ENCODE measurements around the gene NTN1.

The NTN1 gene

DNA sequence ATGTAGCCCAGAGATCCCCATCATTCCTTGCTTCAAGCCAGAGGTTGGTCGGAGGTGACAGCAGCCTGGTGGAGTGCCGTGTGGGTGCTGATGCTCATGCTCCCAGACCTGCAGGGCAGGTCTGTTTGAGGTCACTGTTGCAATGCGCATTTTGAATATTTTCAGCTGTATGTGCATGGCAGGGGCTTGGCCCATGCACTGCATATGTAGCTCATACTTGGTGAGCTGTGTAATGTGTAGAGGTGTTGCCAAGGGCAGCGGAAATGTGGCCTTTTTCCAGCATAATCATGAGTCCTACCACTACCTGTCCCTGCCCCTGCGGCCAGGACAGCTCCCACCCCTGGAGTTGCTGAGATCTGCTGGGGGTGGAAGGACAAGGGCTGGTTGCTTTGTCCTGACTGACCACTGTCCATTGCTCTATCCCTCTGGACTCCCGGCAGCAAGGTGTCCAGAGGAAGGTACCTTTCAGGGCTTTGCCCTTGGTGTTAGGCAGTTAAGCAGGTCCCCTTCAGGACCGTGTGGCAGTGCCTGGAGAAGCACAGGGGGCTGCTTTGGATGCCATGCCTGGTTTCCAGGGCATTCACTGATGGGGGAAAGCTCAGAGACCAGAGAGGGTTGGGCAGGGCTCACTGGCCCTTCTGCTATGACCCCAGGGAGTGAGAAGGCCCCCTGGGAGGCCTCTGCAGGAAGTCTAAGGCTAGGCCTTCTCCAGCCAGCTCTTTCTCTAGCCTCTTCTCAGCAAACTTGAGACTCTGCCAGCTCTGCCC lies 215.2 kb downstream of the NTN1 start:
- DNase-seq: no peak

DNA sequence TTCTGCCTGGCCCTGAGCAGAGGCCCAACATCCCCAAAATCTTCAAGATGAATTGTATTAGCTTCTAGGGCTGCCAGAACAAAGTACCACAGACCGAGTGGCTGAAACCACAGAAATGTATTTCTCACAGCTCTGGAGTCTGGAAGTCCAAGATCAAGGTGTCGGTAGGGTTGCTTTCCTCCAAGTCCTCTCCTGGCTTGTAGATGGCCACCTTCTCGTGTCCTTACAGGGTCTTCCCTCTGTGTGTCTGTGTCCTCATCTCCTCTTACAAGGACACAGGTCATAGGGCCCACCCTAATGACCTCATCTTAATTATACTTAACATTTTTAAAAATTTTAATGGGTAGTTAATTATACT lies 215.7 kb downstream of the NTN1 start:
- DNase-seq: no peak

DNA sequence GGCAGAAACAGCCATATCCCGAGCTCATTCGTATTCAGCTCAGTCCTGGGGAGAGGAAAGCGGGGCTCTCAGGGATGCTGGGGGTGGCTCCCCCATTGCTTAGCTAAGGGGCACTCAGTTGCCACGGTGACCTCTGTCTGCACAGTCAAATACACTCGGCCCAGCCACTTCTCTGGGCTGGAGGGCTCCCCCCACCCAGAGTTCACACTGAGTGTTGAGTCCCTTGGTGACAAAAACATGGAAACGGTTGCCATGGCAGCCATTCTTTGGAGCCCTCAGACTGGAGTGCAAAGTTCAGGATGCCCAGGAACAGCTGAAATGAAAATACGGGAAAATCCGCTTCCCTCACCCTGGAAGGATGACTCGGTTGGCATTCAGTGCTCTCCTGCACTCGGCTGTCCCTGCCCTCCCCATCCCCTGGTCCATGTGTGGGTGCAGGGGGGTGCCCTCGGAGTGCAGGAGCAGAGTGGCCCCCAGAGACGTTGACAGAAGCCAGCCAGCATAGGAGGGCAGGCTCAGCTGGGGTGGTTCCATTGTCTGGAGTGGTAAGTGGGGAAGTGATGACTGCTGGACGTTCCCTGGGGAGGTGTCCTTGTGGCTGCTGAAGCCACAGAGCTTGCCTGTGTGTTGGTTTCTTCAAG lies 216.5 kb downstream of the NTN1 start:
- DNase-seq: no peak

DNA sequence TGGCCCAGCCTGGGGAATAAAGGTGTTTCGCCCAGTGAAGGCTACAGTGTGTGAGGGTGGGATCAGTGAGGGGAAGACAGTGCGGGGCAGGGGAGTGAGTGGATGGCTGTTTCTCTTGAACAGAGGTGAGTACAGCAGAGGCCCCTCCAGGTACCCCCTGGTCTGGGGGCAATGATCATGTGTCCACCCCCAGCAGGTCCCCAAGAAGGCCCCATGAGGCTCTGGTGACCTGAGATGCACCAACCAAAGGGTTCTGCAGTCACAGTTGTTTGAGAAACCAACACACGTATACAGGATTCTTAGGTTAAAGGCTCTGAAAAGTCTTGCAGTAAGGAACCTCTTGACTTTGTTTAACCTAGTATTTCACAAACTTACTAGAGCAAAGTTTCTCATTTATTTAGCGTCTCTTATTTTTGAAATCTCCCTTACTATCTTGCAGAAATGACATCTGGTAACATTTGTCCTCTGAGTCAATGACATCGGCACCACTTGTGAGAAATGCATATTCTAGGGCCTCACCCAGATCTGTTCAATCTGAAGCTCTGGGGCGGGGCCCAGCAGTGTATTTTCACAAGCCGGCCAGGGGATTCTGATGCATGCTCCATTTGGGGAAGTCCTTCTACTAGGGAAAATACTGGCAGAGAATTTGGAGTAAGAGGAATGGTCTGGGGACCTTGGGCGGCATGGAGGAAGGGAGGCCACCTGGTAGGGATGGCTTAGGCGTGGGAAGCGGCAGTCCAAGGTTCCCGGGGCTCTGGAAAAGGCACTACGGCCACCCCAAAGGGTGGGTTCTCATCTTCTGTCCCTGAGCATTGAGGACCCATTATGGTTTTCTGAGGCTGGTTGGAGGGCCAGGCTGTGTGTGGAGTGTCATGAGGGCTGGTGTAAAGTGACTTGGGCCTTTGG lies 217.3 kb downstream of the NTN1 start:
- DNase-seq: no peak

DNA sequence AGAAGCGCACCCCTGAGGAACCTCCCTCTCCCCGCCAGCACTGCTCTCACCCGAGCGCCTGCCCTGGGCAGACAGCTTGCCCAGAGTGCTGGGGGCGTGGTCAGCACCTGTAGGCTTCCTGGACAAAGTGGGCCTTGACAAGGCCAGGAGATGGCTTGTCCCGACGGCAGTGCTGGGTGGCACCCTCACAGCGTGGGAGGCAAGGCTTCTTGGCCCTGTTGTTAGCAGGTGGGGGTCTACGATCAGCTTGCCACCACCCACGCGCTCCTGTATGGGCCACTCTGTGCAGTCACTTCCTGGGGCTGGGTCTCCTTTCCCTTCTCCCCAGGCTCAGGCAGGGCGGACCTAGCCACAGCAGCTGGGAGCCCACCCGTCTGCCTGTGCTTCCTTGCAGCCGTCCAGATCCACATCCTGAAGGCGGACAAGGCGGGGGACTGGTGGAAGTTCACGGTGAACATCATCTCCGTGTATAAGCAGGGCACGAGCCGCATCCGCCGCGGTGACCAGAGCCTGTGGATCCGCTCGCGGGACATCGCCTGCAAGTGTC lies 218.0 kb downstream of the NTN1 start:
- no peak for DNase-seq

DNA sequence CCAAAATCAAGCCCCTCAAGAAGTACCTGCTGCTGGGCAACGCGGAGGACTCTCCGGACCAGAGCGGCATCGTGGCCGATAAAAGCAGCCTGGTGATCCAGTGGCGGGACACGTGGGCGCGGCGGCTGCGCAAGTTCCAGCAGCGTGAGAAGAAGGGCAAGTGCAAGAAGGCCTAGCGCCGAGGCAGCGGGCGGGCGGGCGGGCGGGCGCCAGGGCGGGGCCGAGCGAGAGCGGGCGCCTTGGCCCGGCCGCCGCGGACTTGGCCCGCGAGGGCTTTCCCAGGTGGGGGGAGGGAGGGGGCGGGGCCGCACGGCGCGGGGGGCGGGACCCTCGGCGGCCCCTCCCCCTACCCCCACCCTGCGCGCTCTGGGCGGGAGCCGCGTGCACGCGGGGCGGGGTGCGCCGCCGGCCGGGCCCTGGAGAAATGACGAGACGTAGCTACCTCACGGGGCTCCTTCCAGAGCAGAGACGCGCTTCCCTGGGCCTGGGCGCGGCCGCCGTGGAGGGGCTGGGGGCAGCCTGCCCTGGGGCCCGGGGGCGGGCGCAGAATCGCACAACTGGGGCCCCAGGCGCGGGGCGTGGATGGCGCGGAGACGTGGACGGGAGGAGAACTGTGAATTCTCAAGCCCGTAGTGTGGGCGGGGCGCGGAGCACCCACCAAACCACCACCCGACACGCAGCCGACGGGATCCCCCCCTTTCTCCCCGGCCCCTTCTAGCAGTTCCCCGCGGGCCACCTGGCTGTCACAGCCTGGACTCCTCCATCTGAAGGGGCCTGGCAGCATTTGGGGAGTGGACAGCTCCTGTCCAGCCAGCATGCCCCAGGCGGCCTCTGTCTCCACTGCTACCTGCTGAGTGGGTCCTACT lies 218.7 kb downstream of the NTN1 start:
- peak; percentile 72 for DNase-seq

DNA sequence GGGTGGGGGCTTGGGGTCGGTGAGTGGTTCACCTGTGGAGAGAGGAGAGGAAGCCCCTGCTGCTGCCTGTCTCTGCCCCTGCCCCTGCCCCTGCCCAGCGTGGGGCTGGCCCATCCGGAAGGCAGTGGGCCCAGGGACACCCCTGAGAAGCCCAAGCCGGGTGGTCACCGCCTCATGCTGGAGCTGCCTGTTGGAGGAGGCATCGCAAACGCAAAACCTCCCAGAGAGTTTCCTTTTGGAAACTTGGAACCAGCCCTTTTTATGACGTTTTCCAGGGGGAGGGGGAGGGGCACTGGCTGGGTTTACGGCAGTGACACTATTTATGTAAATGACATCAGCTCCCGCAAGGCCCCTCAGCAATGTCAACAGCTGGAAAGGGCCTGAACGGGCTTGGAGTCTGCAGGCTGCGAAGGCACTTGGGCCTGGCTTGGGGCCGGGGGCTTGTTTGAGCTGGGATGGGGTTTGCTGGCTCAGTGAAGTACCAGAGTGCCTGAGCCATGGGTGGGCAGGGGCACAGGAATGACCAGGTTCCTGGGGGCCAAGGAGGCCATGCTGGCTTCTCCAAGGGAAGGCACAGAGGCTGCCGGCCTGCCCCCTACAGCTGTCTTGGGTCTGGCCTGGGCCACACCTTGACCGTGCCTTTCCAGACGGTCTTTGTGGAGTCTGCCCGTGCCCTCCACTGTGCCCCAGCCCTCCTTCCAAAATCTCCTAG lies 219.5 kb downstream of the NTN1 start:
- DNase-seq: no peak

DNA sequence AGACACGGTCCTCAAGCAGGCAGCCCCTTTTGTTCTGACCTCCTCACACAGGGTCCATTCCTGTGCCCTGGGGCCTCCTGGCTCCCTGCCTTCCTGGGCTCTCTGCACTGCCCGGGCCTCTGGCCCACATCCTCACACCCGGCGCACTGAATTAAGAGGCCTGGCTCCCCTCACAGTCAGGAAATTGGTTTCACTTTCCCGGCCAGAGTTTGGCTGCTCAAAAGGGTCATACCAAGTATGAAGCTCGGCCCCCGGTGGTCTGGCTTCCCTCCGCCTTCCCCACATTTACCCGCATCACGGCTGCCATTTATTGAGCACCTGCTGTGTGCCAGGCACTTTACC lies 220.0 kb downstream of the NTN1 start:
- no peak for DNase-seq

GRCh38 chr17:9241774-9242496 lies 220.6 kb downstream of the NTN1 start:
- DNase-seq: no peak

DNA sequence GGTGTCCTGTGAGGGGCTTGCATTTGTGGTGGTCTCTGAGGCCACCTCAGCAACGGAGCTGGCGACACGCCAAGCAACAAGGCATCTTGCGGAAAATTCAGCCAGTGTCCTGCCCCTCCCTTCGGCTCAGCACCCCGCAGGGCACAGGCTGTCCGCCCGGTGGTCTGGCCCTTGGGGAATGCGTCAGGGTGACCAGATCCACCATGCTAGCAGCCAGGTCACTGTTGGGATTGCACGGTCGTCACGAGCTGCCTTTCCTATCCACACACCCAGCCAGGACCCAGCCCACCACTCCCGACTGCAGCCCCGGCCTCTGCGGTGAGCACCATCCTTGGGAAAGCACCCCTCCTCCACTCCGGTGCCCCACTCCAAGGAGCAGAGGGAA lies 221.2 kb downstream of the NTN1 start:
- no peak for DNase-seq

DNA sequence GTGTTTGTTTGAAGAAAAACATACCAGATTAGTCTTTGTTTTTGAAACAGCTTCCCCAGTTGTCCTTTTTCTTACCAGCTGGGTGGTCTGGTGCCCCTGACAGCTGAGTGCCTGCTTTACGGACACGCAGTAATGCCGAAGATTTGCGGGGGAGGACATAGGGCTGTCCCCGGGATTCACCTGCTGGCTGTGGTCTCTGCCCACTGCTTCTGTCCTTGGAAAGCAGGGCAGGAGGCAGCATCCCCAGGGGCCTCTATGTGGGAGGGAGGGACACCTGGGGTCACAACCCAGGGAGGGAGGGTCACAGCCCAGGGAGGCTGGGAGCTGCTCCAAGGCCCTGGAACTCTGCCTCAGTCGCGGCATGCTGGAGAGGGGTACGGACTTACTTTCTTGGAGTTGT lies 221.7 kb downstream of the NTN1 start:
- no peak for DNase-seq

DNA sequence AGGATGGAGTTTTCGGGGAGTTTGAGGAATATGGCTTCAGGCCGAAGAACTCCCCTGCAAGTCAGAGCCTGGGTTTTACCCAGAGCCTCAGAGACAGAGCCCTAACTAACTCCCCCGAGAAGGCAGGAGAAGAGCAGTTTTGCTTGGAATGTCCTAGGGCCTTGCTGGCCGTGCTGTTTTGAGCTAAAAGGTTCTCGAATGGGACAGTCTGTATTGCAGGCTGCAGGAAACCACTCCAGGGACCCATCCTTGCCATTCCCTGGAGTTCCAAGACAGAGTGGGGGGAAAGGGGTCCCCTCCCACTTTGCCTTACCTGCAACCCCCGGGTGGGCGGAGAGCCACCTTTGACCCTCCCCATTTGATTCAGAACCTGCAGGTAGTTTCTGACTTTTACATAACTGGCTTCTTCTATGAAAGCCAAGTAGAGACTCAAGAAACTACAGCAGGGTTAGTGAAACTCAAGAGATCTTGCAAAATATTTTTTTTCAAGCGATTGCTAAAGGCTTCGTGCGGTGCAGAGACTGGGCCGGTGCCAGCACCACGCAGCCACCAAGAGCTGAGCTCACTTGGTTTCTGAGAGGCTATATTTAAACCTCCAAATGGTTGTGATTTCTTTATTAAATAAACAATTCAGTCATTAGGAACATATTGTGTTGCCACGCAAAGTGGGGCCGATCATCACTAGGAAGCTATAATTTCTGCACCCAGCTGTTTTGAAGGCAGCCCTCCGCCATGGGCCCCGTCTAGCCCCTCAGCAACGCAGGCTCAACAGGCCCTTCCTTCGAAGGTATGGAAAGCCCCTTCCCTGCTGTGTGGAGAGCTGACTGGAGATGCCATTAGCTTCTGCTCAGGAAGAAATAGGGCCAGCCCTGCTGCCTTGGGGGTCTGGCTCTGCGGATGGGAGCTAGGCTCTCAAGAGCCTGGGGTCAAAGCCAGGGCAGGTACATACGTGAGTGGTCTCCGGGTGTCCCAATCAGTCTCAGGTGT lies 223.0 kb downstream of the NTN1 start:
- DNase-seq: no peak

GRCh38 chr17:9247401-9247938 lies 226.2 kb downstream of the NTN1 start:
- no peak for DNase-seq

DNA sequence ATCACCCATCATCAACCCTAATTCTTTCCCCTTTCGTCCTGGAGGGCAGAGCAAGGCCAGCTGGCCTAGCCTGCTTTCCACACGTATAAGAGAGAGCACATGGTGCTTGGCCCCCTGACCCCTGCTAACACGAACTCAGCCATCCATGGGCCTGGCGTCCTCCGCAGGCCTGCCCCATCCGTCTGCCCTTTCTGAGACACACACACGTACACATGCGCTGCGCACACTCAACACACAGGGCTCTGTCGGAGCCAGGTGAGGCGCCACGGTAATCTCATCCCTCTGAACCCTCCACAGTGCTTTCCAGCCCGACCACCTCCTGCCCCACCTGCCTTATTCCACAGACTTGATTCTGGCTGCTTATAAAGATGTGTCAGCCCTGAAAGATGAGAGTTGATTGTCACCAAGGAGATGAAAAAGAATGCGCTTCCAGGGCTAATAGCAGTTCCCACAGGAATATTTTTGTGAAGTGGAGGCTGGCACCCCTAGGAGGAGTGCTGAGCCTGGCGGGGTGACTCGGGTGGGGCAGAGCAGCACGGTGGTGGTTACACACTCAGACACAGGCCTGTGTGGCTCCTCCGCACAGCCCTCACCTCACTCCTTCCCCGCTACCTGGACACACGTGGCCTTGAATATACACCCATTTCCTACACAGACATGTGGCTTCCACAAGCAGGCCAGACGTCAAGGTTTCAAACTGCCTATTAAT lies 228.1 kb downstream of the NTN1 start:
- no peak for DNase-seq

GRCh38 chr17:9251273-9251672 lies 230.0 kb downstream of the NTN1 start:
- no peak for DNase-seq

DNA sequence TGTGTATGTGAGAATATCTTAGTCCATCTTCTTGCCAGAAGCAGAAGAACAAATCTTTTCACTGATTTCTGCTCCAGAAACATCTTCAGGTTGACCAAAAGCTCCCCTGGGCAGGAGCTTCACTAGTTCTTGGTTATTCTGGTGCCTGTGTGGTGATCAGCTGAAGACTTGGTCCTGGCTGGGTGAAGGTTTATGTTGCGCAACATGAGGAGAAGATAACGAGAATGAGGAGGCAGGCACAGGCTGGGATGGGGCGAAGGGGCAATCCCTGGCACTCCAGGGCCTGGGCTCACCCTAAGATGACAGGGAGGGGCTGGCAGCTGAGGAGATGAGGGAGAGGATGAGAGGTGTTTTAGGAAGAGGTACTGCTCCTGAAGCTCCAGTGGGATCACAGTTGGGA lies 232.0 kb downstream of the NTN1 start:
- no peak for DNase-seq

DNA sequence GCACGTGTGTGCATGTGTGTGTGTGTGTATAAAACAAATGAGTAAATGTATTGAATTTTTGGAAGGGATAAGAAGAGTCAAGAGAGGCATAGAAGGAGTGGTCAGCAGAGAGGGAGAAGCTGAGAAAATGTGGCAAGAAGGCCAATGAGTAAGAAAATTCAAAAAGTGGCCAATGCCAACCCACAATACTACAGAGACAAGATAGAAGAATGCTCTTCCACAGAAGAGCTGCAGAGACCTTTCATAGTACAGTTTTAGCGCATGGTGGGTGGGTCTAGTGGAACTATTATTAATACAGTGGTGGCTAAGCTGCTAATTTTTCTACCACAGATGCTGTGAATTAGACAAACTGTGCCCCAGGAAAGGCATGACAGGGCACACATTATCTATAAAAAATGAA lies 233.5 kb downstream of the NTN1 start:
- no peak for DNase-seq

GRCh38 chr17:9255833-9256232 lies 234.5 kb downstream of the NTN1 start:
- DNase-seq: no peak

DNA sequence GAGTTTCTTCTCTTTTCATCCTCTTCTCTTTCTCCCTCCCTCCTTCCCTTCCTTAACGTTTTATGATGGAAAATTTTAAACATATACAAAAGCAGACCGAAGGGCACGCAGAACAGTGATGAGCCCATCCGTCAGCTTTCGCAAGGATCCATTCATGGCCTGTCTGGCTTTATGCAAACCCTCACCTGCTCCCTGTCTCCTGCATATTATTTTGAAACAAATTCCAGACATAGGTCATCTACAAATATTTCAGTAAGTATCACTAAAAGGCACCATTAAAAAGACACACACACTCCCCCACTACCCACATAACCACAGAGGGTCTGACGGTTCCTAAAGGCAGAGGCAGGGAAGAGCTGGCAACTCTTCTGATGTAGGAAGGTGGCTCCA lies 235.0 kb downstream of the NTN1 start:
- no peak for DNase-seq

All from stimulated activated CD4-positive, alpha-beta T cell treated with anti-CD3 and anti-CD28 coated beads, Interleukin-15, amount 100 ng/mL, for 24 hours (primary cell).